ENCODE results near the gene WDR1.

Gene WDR1

GRCh38 chr4:10113362-10114047 is 3.1 kb downstream of the WDR1 start:
- no peak for DNase-seq

DNA sequence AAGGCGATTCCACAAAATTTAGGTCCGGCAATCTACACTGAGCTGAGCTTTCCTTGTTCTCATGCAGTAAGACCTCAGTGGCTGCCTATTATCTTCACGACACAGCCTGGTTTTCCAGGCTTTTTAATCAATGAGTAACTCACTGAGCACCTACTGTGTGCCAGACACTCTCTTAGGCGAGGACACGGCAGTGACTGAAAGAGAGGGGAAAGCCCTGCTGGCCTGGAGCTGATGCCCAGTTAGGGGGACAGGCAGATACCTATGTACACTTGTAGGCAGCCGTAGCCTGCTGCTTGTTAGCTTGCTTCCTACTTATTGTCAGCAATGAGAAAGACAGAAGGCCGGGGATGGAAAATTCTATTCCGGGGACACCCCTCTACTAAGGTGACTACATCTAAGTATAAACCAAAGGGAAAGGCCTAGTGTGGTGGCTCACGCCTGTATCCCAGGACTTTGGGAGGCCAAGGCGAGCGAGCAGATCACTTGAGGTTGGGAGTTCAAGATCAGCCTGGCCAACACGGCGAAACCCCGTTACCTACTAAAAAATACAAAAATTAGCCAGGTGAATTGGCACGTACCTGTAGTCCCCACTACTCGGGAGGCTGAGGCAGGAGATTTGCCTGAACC is 3.8 kb downstream of the WDR1 start:
- no peak for DNase-seq

DNA sequence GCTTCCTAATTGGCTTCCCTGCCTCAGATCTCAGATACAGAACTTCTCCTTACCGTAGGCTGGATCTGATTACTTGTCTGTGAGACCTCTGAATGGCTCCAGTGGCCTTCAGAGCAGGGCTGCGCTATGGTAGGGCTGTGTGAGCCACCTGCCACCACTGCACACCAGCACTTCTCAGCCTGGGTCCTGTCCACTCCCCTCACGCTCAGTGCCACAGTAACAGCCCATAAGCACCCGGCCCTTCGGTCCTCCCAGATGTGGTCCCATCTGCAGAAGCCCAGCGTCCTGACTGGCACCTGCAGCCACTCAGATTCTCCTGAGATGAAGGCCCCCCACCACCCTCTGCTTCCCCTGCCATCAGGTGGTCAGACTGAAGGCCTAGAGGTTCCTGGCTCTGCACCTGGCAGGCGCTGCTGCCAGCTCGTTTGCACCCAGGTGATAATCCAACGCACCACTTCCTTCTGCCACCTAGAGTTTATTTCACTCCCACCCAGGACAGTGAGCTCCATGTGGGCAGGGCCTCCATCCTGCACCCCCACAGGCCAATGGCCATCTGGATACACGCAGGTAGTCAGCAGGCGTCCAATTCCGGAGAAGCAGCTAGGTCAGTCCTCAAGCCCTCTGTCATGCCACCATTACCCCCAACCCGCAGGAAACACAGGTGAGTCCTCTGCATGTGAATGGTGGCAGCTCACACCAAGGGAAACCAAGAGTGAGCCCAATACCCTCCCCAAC is 5.4 kb downstream of the WDR1 start:
- DNase-seq, result no peak

DNA sequence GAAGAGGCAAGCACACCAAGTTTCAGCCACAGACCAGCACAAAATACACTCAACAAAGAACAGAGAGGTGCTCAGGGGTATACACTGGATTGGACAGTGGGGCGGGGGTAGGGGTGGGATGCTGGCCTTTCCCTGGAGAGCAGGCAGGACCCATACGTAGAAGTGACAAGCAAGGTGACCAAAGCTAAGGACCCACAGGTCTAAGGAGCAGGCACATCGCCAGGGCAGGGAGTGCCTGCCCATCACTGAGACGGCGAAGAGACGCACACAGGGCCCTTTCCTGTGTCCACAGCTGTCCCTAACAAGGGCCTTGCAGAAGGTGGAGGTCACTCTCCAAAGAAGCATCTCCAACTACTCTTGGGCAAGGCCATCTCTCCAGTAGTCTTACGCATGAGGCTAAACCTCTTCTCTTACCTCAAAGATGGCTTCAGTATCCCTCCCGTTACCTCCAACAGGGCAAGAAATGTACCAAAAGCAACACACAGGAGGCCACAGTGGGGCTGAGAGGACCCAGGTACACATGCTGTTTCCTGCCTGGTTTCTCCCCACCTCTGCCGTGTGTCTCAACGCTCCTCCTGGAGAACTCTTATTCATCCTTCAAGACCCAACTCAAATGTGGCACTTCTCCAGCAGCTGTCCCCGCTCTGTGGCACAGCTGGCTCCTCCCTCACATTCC is 6.5 kb downstream of the WDR1 start:
- no peak for DNase-seq

- peak; percentile 58 for DNase-seq
These were observed 7.5 kb downstream of the WDR1 start for GRCh38 chr4:10108818-10109783.

DNA sequence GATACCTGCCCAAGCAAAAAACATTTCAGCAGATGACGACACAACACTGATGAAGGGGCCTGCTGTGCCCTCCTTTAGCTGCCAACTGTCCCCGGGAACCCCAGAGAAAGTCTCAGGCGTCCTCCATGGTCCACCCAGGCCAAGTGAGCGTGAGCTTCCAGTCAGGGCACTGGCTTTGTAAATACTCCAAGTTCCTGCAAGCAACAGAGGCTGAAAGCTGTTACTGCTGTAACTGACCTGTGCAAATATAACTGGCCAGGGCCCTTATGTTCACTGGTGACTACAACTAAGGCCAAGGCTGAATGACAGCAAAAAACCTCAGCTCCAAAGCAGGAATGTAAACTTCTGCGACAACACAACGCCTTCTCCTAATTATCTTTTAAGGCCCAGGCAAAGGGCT is 8.2 kb downstream of the WDR1 start:
- DNase-seq, result no peak

DNA sequence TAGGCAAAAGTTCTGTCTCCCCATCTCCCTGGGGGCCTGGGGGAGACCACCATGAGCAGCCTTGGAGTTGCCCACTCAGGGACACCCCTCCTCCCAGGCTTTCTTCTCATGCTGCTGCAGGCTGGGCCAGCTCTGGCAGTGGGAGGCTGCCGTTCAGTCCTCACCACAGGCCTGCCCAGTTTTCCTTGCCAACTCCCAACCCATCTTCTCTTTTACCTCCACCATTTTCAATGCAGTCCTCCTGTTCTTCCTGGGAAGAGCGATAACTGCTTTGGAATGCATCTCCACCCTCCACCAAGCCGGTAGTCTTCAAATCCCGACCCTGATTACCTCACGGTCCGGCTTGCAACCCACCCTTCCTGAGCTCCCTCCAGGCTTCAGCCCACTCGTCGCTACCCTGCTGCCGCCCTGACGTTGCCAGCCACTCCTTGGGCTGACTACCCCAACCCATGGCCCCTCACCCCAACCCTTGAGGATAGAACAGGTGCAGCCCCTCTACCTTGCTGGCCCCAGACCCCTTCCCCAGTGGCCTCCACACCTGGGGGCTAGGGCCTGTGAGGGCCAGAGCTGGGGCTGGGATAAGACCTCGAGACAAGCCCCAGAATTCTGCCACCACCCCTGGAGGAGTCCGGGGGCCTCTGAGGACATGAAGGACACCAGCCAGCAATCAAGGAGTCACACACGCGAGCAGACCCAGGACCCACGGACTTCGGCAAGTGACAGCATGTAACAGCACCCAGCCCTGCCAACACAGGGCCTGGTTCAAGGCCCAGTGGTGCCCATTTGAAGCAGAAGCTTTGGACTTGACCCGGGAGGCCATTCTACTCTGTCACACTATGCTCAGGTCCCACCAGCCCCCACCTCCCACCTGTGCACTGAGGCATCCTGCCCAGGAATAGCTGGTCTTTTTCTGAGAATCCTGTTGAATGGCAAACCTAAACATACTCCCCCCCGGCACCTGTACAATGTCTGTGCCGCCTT is 9.2 kb downstream of the WDR1 start:
- DNase-seq, result no peak

- DNase-seq, result peak; percentile 86
These were observed 10.1 kb downstream of the WDR1 start for GRCh38 chr4:10106421-10107039.

GRCh38 chr4:10105920-10106319 is 10.7 kb downstream of the WDR1 start:
- no peak for DNase-seq

GRCh38 chr4:10105421-10105820 is 11.2 kb downstream of the WDR1 start:
- no peak for DNase-seq

DNA sequence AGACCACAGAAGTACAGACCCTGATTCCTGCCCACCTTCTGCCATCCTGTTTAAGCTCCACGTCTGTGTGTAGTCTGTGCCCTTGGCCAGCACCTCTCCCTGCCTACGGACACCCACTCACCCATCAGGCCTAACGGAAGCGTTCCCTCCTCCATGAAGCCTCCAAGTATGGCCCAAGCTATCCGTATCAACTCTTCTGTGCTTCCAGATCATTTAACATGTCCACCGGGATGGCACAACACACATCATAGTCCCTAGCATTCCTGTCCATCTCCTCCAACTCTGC is 11.7 kb downstream of the WDR1 start:
- DNase-seq, result no peak

GRCh38 chr4:10104211-10104990 is 12.2 kb downstream of the WDR1 start:
- no peak for DNase-seq

DNA sequence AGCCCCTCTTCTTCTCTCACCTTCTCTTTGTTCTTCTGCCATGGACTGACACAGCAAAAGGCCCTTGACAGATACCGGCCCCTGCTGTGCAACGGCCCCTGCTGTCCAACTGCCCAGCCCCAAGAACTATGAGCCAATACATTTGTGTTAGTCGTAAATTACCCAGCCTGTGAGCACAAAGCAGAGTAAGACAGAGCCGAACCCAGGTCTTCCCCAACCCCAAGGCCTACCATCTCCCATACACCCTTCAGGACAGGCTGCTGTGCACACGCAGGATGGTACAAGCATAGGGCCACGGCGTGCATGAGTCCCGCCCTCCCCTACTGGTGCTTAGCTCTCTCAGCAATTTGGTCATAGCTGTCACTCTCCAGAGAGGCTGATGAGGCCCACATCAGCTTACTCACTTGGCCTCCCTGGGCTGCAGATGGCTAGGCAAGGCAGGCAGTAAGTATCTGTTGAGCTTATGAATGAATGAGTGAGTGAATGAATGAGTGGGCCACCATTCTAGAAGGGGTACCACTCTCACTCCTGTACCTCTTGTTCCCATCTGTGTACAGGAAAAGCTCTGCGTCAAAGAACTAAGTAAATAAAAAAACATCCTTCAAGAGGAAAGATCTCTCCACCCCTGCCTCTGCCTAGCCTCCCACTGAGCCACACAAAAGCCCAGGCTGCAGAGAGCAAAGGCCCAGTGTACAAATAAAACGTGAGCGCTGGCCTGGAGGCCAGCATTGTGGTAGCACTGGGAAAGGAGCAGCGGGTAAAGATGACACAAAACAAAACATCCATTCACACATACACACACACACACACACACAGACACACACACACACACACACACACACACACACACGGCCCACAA is 13.9 kb downstream of the WDR1 start:
- no peak for DNase-seq

- no peak for DNase-seq
These were observed 14.7 kb downstream of the WDR1 start for GRCh38 chr4:10101671-10102473.

GRCh38 chr4:10100734-10101216 is 15.8 kb downstream of the WDR1 start:
- DNase-seq, result no peak

GRCh38 chr4:10099499-10100325 is 16.9 kb downstream of the WDR1 start:
- DNase-seq, result peak; percentile 58

- DNase-seq, result no peak
These were observed 17.8 kb downstream of the WDR1 start for GRCh38 chr4:10098780-10099160.

All from stimulated activated CD4-positive, alpha-beta T cell treated with anti-CD3 and anti-CD28 coated beads, Interleukin-4, amount 100 ng/mL, for 24 hours (primary cell).